PC-3 (cell line): ENCODE results near the gene TSC22D3. TPM values are rescaled to one million over a fixed set of nuclear protein-coding genes. Genes with fewer than 3 reads are reported as not detected.

Experiments used
- ATAC-seq: fragments of 200-7000 bp; cut with Tn5 transposase; 2 replicates; pipeline ENCODE4 v1.9.1; 2020; ENCODE audit warnings: mild to moderate bottlenecking, moderate library complexity
- BruUV-seq: library from RNA; stranded (reverse); fragments of 400-500 nt; replicated peaks from 2 replicates; lab custom pipeline; 2021; lab: Mats Ljungman, UMichigan
- CTCF ChIA-PET: fragments of 300-600 bp; sonication (Branson Sonifier 250); formaldehyde crosslinking; loops from one replicate; lab custom pipeline; 2022; ENCODE audit warnings: antibody characterized with exemption; lab: Charles Lee
- POLR2A ChIA-PET: fragments of 300-600 bp; sonication (Branson Sonifier 250); formaldehyde crosslinking; loops from one replicate; lab custom pipeline; 2022; ENCODE audit warnings: antibody characterized with exemption; ENCODE audit not compliant: unreplicated experiment; lab: Charles Lee
- DNase-seq: peaks from one replicate; pipeline ENCODE4 v3.0.0-alpha.2; 2015
- H2AFZ ChIP-seq: fragments of 300-600 bp; sonication (generic); 2 replicates; pipeline ENCODE4 v1.6.0; 2016; ENCODE audit warnings: antibody characterized with exemption, low read length
- H3F3A ChIP-seq: fragments of 300-600 bp; sonication (generic); one replicate; pipeline ENCODE4 v1.6.0; 2017; ENCODE audit warnings: antibody characterized with exemption, low read length, control low read depth, mild to moderate bottlenecking; ENCODE audit not compliant: unreplicated experiment
- H3K27ac ChIP-seq: fragments of 300-600 bp; sonication (generic); 2 replicates; pipeline ENCODE4 v1.5.1; 2016; ENCODE audit warnings: mild to moderate bottlenecking, low read length
- H3K27me3 ChIP-seq: fragments of 300-600 bp; sonication (generic); 2 replicates; pipeline ENCODE4 v1.6.1; 2016; ENCODE audit warnings: low read length, mixed read lengths
- H3K36me3 ChIP-seq: fragments of 300-600 bp; sonication (generic); 2 replicates; pipeline ENCODE4 v1.6.1; 2016; ENCODE audit warnings: low read depth, mixed run types, low read length, mixed read lengths
- H3K4me1 ChIP-seq: fragments of 300-600 bp; sonication (generic); 2 replicates; pipeline ENCODE4 v1.5.1; 2016; ENCODE audit warnings: low read length; ENCODE audit not compliant: insufficient read depth
- H3K4me2 ChIP-seq: fragments of 300-600 bp; sonication (generic); 2 replicates; pipeline ENCODE4 v1.6.0; 2016; ENCODE audit warnings: low read length
- H3K4me3 ChIP-seq: fragments of 300-600 bp; sonication (generic); 2 replicates; pipeline ENCODE4 v1.5.1; 2016; ENCODE audit warnings: mild to moderate bottlenecking, low read length, mixed read lengths
- H3K79me2 ChIP-seq: fragments of 300-600 bp; sonication (generic); 2 replicates; pipeline ENCODE4 v1.6.1; 2017; ENCODE audit warnings: low read length, mixed read lengths
- H3K9ac ChIP-seq: fragments of 300-600 bp; sonication (generic); 2 replicates; pipeline ENCODE4 v1.6.0; 2016; ENCODE audit warnings: mild to moderate bottlenecking, low read length
- H3K9me2 ChIP-seq: fragments of 300-600 bp; sonication (generic); replicated peaks from 2 replicates; pipeline ENCODE4 v1.6.1; 2016; ENCODE audit warnings: mixed run types, low read length, mixed read lengths
- H3K9me3 ChIP-seq: fragments of 300-600 bp; sonication (generic); 2 replicates; pipeline ENCODE4 v1.6.1; 2016; ENCODE audit warnings: low read length, mixed read lengths
- H4K20me1 ChIP-seq: fragments of 300-600 bp; sonication (generic); 2 replicates; pipeline ENCODE4 v1.6.1; 2016; ENCODE audit warnings: low read length, mixed read lengths
- EZH2 ChIP-seq: fragments of 300-600 bp; sonication (generic); IDR thresholded peaks from one replicate; pipeline ENCODE4 v1.6.1; 2017; ENCODE audit warnings: antibody characterized with exemption, mild to moderate bottlenecking, low read length; ENCODE audit not compliant: unreplicated experiment
- EZH2phosphoT487 ChIP-seq: fragments of 300-600 bp; sonication (generic); IDR thresholded peaks from 2 replicates; pipeline ENCODE4 v1.6.1; 2018; ENCODE audit warnings: mild to moderate bottlenecking, antibody characterized with exemption, low read length, borderline replicate concordance
- intact Hi-C: fragments of 100-400 bp; cut with micrococcal nuclease; formaldehyde crosslinking; loops from 2 replicates; pipeline ENCODE4 v1.9.0; 2023
- total RNA-seq: library from RNA; depleted of rRNA; stranded (reverse); fragments of >200 nt; gene quantifications from 2 replicates; pipeline ENCODE4 v1.2.3, GENCODE V29; 2014
- TF ChIP-seq, protein P1 (sequence below): fragments of 300-600 bp; sonication (generic); conservative IDR thresholded peaks from 2 replicates; pipeline ENCODE4 v1.5.1; 2017; ENCODE audit warnings: antibody characterized with exemption, low read depth, mild to moderate bottlenecking, low read length

The TSC22D3 gene
- total RNA-seq, 1 experiment from 2014 or later, result 17.8 TPM

DNA sequence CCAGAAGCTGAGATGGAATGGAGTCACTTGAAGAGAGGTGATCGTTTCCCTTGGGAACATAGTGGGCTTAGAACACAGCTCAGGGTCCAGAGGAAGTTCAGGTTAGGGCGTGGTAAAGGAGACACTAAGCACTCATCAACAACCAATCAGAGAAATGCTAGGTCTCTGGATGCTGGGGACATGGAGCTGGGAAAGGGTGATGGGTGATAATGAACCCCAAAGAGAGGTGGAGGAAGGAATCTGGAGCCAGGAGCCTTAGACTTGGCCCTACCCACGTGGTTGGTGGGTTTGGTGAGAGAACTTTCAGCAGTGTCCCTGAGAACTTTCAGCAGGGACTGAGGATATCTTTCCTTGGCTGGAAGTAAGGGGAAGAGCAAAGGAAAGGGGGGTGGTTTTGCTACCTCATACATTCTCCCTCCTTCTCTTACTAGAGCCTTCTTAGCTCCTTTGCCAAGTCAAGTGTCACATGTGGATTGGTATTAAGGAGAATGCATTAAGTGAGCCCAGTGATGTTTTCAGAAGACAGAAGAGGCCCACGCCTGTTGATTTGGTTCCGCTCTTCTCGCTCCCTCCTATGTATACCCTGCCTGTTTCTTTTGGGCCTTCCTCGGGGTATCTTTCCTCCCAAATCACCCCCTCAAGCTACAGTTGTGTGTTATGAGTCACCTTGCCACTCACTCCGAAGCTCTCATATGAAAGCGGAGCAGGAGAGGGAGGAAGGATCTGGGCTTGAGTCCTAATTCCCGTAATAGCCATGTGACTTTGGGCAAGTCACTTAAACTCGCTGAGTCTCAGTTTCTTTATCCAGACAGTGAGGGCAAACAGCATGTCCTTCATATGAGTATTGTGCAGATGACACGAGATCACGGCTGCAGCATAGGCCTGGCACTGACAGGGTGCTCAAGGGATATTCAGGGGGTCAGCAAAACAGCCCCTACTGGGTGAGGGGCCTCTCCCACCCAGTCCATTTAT is 63.1 kb downstream of the TSC22D3 start:
- Histone ChIP-seq H3F3A (no peaks in the 10 kb centered on the region), H3K36me3 (no peaks in the 10 kb centered on the region), H3K9me2 (no peaks in the 10 kb centered on the region), H3K4me2 (no peak overlapping the region), H3K9me3 (no peaks in the 10 kb centered on the region), H3K9ac (no peak overlapping the region), H4K20me1 (no peaks in the 10 kb centered on the region), H3K79me2 (no peaks in the 10 kb centered on the region), H3K4me3 (no peak overlapping the region), H3K27ac (no peak overlapping the region), H2AFZ (no peak overlapping the region), H3K27me3 (no peaks in the 10 kb centered on the region), H3K4me1 (peaks cover 25% of the 10 kb centered on the region)
- no peak for ATAC-seq
- BruUV-seq, result no TSS peak
- no peak for DNase-seq
- ChIA-PET CTCF (no interaction called here), POLR2A (interaction anchor here (0.5 to 0.6 kb wide), 2 partner anchors 146 to 257 kb away, joined by 5 to 7 read pairs; no protein-coding TSS in a partner anchor)
- intact Hi-C loops, result no loop called here
- TF ChIP-seq EZH2phosphoT487 (no peak), EZH2 (no peak)
- TF ChIP-seq, protein P1, sequence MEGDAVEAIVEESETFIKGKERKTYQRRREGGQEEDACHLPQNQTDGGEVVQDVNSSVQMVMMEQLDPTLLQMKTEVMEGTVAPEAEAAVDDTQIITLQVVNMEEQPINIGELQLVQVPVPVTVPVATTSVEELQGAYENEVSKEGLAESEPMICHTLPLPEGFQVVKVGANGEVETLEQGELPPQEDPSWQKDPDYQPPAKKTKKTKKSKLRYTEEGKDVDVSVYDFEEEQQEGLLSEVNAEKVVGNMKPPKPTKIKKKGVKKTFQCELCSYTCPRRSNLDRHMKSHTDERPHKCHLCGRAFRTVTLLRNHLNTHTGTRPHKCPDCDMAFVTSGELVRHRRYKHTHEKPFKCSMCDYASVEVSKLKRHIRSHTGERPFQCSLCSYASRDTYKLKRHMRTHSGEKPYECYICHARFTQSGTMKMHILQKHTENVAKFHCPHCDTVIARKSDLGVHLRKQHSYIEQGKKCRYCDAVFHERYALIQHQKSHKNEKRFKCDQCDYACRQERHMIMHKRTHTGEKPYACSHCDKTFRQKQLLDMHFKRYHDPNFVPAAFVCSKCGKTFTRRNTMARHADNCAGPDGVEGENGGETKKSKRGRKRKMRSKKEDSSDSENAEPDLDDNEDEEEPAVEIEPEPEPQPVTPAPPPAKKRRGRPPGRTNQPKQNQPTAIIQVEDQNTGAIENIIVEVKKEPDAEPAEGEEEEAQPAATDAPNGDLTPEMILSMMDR, result no peak

DNA sequence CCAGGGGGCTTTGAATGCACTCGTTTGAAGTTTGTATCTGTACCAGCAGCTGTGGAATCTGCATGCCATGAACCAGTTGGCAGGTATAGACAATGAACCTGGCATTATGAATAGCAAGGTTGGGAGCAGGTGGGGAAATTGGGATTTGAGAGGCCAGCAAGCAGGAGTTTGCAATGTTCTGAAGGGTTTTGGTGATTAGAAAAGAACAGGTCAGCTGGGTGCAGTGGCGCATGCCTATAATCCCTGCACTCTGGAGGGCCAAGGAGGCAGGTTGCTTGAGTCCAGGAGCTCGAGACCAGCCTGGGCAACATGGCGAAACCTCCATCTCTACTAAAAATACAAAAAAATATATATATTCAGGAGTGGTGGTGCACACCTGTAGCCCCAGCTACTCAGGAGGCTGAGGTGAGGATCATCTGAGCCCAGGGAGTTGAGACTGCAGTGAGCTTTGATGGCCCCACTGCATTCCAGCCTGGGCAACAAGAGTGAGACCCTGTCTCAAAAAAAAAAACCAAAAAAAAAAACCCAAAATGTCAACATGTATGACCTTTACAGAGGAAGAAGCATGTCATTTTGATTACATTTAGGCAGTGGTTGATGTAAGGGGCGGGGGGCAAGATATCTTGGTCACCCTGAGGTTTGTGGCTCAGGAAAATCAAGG is 63.9 kb downstream of the TSC22D3 start:
- H3K27ac ChIP-seq, result peak overlapping the region; percentile 84
- H3K9ac ChIP-seq, result peak overlapping the region; percentile 45; the same call in 1 of the 2 replicates
- H3K79me2 ChIP-seq, result no peaks in the 10 kb centered on the region
- no peak for DNase-seq
- no TSS peak for BruUV-seq
- no peaks in the 10 kb centered on the region for H4K20me1 ChIP-seq
- no peaks in the 10 kb centered on the region for H3K27me3 ChIP-seq
- ATAC-seq, result no peak
- CTCF ChIA-PET, result no interaction called here
- POLR2A ChIA-PET, result interaction anchor here (0.5 to 0.6 kb wide), 2 partner anchors 36 to 258 kb away, joined by 5 to 7 read pairs; no protein-coding TSS in a partner anchor
- no peaks in the 10 kb centered on the region for H3F3A ChIP-seq
- no peak overlapping the region for H2AFZ ChIP-seq
- H3K4me1 ChIP-seq, result peaks cover 19% of the 10 kb centered on the region
- H3K4me2 ChIP-seq, result peak overlapping the region; percentile 70
- intact Hi-C loops, result loop anchor here (1.0 kb wide), 1 partner anchor 34 kb away; no protein-coding TSS in a partner anchor
- no peaks in the 10 kb centered on the region for H3K36me3 ChIP-seq
- TF ChIP-seq, protein P1, result no peak
- TF ChIP-seq EZH2, result no peak
- no peak for TF ChIP-seq EZH2phosphoT487
- no peaks in the 10 kb centered on the region for H3K9me2 ChIP-seq
- H3K9me3 ChIP-seq, result no peaks in the 10 kb centered on the region
- no peak overlapping the region for H3K4me3 ChIP-seq
